ENCODE data around the gene ENOX1.

GRCh38 chr13:43546251-43546650 is 240.5 kb downstream of the ENOX1 start:
- no peak for TF ChIP-seq CTCF (IDR thresholded peaks at IDR 0.05; ENCODE audit: low read depth, low read length)
- TF ChIP-seq EZH2phosphoT487 (IDR thresholded peaks at IDR 0.05; ENCODE audit: low read depth): no peak
